ENCODE results near the gene KREMEN2. TPM values are rescaled to one million over a fixed set of nuclear protein-coding genes. Genes with fewer than 3 reads are reported as not detected.

KREMEN2 gene
- total and polyA plus RNA-seq, 9 of the 15 experiments (the other 6 are each of a cell fraction or from before 2014, with no cell fraction given) = 0.04 to 7.7 (median 1.5) TPM; not detected in 1

DNA sequence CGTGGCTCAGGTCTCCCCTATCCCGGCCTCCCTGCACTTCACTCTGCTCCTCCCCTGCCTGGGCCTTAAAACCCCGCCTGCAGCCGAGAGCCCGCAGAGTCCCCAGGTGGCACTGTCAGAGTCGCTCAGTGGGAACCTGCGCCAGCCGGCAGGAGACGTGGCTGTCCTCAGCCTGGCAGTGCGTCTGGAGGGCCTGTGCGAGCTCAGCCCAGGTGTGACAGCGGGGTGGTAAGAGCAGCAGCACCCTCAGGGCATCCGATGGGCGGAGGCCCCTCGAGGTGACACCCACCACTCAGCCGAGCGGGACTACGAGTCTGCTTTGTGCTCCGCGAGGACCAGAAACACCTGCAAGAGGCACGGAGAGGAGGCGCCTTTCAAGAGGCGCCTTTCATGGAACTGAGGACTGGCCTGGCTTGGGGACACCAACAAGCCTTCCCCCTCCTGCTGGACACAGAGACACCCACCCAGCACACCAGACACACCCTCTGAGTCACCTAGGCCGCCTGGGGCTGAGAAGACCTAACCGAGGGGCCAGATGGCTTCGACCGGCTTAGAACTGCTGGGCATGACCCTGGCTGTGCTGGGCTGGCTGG lies 48.8 kb downstream of the KREMEN2 start, which contains the start of gene CLDN9 (continued):
- TF ChIP-seq HOMEZ (CRISPR knock-in tag; IDR thresholded peaks at IDR 0.05) (no peak), COPS2 (conservative IDR thresholded peaks at IDR 0.05) (no peak), ZSCAN29 (IDR thresholded peaks at IDR 0.05) (no peak), HNRNPH1 (optimal IDR thresholded peaks at IDR 0.05; ENCODE audit: low read depth, low read length) (no peak), GATAD2A (IDR thresholded peaks at IDR 0.05) (no peak), ZC3H4 (CRISPR knock-in tag; IDR thresholded peaks at IDR 0.05; ENCODE audit: borderline replicate concordance) (no peak), ZNF133 (CRISPR knock-in tag; IDR thresholded peaks at IDR 0.05) (no peak)

GRCh38 chr16:3013491-3013951 lies 49.4 kb downstream of the KREMEN2 start:
- TF ChIP-seq MAX (CRISPR knock-in tag; IDR thresholded peaks at IDR 0.05) (peak; percentile 64), HDAC1 (IDR thresholded peaks at IDR 0.05) (no peak), RUNX1 (IDR thresholded peaks at IDR 0.05; ENCODE audit: low read depth) (no peak), ZNF124 (CRISPR knock-in tag; IDR thresholded peaks at IDR 0.05) (no peak)
- TF ChIP-seq, protein P1, sequence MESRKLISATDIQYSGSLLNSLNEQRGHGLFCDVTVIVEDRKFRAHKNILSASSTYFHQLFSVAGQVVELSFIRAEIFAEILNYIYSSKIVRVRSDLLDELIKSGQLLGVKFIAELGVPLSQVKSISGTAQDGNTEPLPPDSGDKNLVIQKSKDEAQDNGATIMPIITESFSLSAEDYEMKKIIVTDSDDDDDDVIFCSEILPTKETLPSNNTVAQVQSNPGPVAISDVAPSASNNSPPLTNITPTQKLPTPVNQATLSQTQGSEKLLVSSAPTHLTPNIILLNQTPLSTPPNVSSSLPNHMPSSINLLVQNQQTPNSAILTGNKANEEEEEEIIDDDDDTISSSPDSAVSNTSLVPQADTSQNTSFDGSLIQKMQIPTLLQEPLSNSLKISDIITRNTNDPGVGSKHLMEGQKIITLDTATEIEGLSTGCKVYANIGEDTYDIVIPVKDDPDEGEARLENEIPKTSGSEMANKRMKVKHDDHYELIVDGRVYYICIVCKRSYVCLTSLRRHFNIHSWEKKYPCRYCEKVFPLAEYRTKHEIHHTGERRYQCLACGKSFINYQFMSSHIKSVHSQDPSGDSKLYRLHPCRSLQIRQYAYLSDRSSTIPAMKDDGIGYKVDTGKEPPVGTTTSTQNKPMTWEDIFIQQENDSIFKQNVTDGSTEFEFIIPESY (CRISPR knock-in tag; IDR thresholded peaks at IDR 0.05) = peak; percentile 63
- TF ChIP-seq, protein P2, sequence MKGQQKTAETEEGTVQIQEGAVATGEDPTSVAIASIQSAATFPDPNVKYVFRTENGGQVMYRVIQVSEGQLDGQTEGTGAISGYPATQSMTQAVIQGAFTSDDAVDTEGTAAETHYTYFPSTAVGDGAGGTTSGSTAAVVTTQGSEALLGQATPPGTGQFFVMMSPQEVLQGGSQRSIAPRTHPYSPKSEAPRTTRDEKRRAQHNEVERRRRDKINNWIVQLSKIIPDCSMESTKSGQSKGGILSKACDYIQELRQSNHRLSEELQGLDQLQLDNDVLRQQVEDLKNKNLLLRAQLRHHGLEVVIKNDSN (CRISPR knock-in tag; IDR thresholded peaks at IDR 0.05) = peak; percentile 46; the same call in 1 of the 2 replicates
- Histone ChIP-seq H3K9ac (ENCODE audit: insufficient read depth in 1 of 2, low read depth in 2 of 2, low read length in 2 of 2) (peak overlapping the region in 1 of 2 experiments; percentile 67; a peak in 1 of 4 replicates), H3K36me3 (ENCODE audit: control insufficient read depth, insufficient read depth, low read length) (no peaks in the 10 kb centered on the region), H2AFZ (ENCODE audit: low read depth, low read length) (no peak overlapping the region), H4K20me1 (replicated peaks; ENCODE audit: control insufficient read depth, insufficient read depth, low read length) (no peaks in the 10 kb centered on the region), H3K27ac (ENCODE audit: extremely low read depth, low read depth, low read length) (no peak overlapping the region), H3K4me3 (no peak overlapping the region), H3K9me1 (ENCODE audit: control insufficient read depth, insufficient read depth, low read length) (peaks cover 3% of the 10 kb centered on the region), H3K4me1 (replicated peaks in 1 of 2; ENCODE audit: control insufficient read depth in 2 of 2, insufficient read depth in 2 of 2, low read length in 2 of 2) (peaks cover 29 to 82% of the 10 kb centered on the region in 2 experiments), H3K9me3 (replicated peaks; ENCODE audit: control insufficient read depth, insufficient read depth, low read depth, low read length) (no peaks in the 10 kb centered on the region), H3K79me2 (ENCODE audit: control insufficient read depth, insufficient read depth, low read length) (no peaks in the 10 kb centered on the region), H3K4me2 (ENCODE audit: insufficient read depth, low read length) (no peak overlapping the region), H3K27me3 (ENCODE audit: control insufficient read depth in 2 of 2, insufficient read depth in 2 of 2, low read length in 2 of 2) (no peaks in the 10 kb centered on the region)
- intact Hi-C loops (cut with micrococcal nuclease) = no loop called here
- DNase-seq (ENCODE audit: extremely low read depth in 1 of 4, low spot score in 3 of 4) (no peak), FAIRE-seq (no peak), ATAC-seq (no peak)
- 64% methylated on average over 21 of the region's 27 CpGs for WGBS (ENCODE audit: insufficient coverage, low coverage, missing lambda C conversion rate)
- no TSS peak for BruUV-seq (replicated peaks)
- ChIA-PET POLR2A (interaction anchor here (0.6 to 0.9 kb wide), 2 partner anchors 10 to 18 kb away, joined by 3 read pairs; no protein-coding TSS in a partner anchor), CTCF (ENCODE audit: low intra/inter-chr PET ratio) (no interaction called here)
- in situ Hi-C loops (cut with MboI) = no loop called here

All from K562 (cell line).